ENCODE results near the gene OR2AT4. TPM values are rescaled to one million over a fixed set of nuclear protein-coding genes. Genes with fewer than 3 reads are reported as not detected.

Gene OR2AT4
- total and polyA plus RNA-seq, 2 of the 8 experiments (the other 6 are each of a cell fraction or from before 2014, with no cell fraction given) = not detected

GRCh38 chr11:75107187-75107586 lies 10.5 kb upstream of the OR2AT4 start (continued):
- TF ChIP-seq HDAC6 (IDR thresholded peaks at IDR 0.05; ENCODE audit: low read depth, low read length) = no peak
- no peak for TF ChIP-seq BRCA1 (IDR thresholded peaks at IDR 0.05; ENCODE audit: low read depth, low read length)
- no peak for TF ChIP-seq CHD2 (IDR thresholded peaks at IDR 0.05; ENCODE audit: low read length)
- no peak for TF ChIP-seq SUZ12 (IDR thresholded peaks at IDR 0.05; ENCODE audit: low read length)
- TF ChIP-seq CEBPB (IDR thresholded peaks at IDR 0.05; ENCODE audit: low read depth, low read length) = no peak
